Suppressor macrophage (primary cell): ENCODE data around the gene C2orf42.
"Not testable (repeated sequence)": the region's sequence is repeated elsewhere in the genome, so short reads cannot be mapped to it uniquely, and the experiment has no call there.

Source experiments
- DNase-seq, 4 experiments: peaks; one replicate each; pipeline ENCODE4 v3.0.0-alpha.2; 2020 to 2022

C2orf42 gene

DNA sequence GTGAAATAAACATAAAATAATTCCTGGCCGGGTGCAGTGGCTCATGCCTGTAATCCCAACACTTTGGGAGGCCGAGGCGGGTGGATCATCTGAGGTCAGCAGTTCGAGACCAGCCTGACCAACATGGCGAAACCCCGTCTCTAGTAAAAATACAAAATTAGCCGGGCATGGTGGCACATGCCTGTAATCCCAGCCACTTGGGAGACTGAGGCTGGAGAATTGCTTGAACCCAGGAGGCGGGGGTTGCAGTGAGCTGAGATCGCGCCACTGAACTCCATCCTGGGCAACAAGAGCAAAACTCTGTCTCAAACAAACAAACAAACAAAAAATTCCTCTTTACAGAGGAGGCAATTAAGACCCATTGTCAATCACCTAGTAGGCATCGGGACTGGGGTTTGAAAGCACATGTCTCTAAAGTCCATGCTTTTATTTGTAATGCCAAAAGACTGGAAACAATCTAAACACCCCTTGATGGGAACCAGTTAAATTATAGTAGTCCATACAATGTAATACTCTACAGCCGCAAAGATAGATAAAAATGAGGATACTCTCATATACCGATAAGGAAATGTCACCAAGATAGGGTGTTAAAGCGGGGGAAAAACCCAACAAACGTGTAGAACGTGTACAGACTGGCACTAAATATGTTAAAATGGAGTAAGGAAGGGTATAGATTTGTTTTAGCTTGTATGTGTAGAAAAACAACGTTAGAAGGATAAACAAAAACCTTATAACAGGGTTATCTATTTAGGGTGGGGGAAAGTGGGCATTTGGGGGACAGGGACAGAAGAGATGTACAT is 59.3 kb downstream of the C2orf42 start:
- not testable (repeated sequence) for DNase-seq

DNA sequence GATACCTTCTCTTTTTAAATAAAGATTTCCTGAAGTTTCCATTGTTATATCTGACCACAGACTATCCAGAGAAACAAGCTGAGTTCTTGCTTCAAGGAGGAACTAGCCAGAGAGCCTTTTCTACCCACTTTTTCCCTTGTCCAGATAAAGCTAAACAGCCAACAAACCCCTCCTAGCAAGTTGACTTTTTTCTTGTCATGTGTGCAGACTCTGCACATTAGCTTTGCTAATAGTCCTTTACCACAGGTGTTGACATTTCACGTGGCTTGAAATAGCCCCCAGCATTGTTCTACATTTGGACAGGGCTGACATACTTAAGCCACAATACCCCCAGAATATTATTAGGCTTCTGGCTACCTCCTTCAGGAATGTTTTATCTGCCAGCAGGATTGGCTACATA is 62.8 kb downstream of the C2orf42 start:
- DNase-seq, result peak in 3 of 4 experiments; percentile 60 to 72 (median 65)

DNA sequence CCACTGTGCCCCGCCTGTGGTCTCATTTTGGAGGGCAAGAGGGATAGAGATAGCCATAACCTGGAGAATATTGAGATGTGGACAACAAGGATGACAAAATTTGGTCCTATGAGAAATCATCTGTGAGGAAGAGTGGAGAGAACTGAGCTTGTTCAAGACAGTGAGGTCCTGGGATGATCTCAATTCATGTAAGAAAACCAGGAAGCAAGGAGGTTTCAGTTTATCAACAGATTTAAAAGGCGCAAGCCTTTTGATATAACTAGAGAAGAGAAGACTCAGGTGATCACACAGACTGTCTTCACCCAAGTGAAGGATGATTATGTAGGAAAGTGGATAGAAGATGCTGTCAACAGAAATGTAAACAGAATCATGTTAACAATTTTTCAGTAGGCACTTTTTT is 64.4 kb downstream of the C2orf42 start:
- peak in 2 of 4 experiments; percentile 61 to 67 for DNase-seq

DNA sequence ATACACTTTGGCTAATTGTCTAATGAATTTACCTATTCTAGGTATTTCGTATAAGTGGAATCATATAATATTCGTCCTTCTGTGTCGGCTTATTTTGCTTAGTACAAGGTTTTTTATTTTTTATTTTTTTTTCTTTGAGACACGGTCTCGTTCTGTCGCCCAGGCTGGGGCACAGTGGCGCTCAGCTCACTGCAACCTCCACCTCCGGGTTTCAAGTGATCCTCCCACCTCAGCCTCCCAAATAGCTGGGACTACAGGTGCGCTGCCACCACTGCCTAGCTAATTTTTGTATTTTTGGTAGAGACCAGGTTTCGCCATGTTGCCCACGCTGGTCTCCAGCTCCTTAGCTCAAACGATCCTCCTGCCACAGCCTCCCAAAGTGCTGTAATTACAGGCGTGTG is 65.3 kb downstream of the C2orf42 start:
- DNase-seq, result no peak

DNA sequence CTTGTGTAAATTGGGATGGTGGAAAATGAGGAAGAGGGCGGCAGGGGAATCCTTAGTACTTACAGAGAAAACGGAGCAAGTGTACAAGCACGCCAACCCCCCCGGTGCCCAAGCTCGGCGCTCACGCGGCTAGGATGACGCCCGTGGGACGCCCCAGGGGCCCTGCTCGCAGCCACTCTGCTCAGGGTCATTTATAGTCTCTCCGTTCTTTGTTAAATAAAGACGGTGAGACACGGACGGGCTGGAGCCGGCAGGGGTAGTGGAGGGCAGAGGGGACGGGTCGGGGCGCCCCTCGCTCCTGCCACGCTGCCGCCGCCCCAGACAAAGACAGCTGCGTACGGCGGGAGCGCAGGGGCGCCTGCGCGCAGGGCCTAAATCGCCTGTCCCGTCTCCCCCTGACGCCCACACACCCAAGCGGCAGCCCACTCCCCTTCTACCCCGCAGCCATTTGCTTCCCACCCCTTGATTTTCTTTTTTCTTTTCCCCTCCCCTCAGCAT is 65.8 kb downstream of the C2orf42 start:
- peak; percentile 95 to 96 (median 96) for DNase-seq

DNA sequence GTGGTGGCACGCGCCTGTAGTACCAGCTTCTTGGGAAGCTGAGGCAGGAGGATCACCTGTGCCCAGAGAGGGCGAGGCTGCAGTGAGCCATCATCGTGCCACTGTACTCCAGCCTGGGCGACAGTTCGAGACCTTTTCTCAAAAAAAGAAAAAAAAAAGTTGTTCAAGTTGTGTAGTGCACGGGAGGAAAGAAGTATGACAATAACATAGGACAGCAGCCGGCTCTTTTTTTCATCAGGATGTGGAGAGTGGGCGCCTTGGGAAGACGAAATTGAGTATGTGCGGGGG is 67.0 kb downstream of the C2orf42 start:
- DNase-seq, result no peak

DNA sequence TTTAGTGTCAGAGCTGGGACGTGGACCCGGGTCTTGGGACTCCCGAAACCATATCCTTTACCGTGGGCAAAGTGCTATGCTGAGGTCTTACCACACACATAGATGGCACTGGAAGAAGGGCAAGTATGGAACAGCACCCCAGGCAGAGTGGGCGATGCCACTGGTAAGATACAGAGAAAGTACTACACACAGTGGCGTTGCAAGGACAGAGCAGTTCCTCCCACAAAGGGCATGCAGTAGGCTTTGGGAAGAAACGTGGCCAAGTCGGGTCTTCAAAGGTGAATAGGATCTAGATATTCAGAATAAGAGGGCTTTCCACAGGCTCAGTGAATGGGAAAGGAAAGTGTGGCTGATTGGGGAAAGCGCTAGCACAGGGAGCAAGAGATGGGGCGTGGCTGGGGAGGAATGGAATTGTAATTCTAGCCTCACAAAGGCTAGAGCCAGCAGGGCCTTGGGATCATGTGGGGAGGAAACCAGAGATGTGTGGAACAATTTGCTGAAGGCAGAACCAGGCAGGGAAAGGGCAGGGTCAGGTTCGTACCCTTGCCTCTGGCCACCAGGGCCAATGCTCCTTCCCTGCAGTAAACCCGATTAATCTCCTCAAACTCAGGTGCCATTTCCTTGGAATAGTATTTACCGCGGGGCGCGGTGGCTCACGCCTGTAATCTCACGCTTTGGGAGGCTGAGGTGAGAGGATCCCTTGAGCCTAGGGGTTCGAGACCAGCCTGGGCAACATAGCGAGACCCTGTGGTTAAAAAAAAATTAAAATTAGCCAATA is 67.6 kb downstream of the C2orf42 start:
- DNase-seq, result peak in 3 of 4 experiments; percentile 55 to 74 (median 69)

DNA sequence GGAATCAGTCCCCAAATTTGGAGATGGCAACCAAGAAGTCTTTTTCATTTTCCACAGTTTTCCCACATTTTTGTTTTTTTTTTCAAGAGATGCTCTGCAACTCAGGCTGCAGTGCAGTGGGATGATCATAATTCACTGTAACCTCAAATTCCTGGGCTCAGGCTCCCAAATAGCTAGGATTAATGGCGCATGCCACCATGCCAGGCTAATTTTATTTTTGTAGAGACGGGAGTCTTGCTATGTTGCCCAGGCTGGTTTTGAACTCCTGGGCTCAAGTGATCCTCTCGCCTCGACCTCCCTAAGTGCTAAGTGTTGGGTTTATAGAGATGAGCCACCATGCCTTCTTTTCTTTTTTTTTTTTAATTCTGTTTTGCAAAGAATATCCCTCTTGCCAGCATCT is 68.3 kb downstream of the C2orf42 start:
- no peak for DNase-seq

DNA sequence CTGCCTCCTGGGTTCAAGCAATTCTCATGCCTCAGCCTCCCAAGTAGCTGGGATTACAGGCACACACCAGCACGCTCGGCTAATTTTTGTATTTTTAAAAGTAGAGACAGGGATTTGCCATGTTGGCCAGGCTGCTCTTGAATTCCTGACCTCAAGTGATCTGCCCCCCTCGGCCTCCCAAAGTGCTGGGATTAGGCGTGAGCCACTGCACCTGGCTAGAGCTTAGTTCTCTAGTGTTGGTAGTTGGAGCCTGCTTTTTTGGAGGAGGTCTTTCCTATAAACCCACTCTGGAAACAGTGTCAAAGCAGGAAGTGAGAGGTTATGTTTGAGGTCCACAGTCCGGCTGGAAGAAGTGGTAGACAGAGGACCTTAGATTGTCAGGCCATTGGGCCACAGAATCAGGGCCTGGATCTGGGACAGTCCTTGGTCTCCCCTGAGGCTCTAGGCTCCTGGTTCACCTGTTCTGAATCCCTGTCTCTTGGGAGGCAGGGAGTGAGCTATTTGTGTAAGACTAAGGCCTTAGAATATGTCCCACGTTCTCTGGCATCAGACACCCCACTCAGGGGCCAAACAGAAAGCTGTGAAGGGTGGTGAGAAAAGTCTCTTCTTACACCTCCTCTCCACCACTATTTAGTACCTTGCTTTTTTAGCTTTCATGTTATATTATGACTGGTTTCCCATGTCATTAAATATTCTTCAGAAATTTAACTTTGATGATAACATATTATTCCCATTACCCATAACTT is 69.0 kb downstream of the C2orf42 start:
- DNase-seq, result peak in 2 of 4 experiments; percentile 29 to 34

DNA sequence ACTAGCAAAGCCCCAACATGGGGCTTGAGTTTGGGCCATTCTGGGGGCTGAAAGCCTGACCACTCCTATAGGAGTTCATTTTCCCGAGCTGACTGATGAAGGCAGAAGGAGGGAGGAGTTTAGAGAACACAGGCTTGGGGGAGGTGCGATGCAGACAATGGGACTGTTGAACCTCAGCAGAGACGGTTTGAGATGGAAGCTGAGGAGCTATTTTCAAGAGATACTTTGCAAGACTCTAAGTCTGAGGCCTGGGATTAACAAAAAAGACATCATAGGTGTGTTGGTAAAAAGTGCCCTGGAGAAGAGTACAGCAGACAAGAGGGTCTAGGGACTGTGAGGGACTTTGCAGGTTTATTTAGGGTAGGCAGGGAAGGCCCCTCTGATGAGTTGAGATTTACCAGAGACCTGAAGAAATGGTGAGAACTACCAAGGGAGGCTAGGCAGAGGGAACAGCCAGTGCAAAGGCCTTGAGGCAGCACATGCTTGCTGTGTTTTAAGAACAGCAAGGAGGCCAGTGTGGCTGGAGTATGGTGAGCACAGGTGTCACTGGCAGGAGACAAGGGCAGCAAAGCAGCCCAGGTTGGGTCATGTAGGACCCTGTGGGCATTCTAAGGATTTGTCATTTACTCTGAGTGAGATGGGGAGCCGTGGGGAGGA is 71.9 kb downstream of the C2orf42 start:
- peak in 2 of 4 experiments; percentile 23 to 31 for DNase-seq

DNA sequence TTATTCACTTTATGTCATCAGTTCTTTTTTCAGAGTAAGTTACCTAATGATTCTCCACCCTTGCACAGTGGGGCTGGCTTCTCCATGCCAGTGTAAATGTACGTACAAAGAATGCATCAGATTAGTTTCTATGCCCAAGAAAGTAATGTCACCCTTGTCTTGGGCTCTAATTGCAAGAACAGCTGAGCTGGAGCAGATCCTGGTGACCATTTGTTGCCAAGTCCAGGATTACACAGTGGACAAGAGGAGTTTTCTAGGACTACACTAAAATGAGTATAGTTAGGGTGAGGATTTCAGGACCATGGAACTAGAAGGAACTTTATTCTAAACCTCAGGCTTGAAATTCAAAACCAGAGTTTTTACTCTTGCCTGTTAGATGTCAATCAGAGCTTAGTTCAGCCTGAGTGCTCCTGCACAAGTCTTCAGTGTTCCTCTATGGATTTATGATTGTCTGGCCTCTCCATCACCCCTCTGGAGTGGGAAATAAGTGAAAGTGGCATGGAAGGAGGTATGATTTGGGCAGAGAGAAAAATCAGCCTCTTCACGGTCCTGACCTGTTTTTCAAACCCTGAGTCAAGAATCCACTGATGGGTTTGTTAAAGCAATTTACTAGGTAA is 73.8 kb downstream of the C2orf42 start:
- DNase-seq, result no peak

DNA sequence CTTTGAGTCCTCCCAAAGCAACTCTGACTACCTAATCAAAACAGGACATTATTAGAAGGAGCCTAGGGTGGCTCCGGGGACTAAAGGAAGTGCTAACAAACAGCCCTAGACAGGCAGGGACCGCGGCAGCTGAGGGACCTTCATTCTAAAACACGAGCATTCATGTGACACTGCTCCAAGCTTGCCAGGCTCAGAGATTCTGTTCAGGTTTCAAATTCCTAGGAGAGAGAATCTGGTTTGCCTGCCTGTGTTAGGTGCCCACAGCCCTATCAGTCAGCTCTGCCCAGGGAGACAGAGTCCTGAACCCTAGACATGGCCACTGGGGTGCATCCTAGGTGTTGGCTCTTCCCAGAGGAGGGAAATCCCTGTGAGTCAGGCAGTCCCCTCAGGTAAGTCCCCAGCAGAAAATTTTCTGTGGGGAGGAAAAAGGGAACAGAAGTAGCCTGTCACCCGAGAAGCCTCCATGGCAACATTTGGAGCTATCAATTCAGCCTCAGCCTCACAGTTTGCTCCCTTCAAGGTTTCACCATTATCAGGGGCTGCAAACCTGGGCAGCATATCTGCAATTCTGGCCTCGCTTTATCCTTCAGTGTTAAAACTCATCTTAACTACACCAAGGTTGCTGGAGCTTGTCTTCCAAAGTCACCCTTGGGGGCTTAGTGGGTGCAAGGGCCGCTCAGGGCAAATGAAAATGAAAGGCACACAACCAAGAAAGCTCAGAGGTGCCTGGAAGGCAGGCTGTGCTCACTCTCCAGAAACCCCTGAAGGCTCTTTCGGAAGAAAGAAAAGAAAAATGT is 75.0 kb downstream of the C2orf42 start:
- peak in 3 of 4 experiments; percentile 60 to 73 (median 70) for DNase-seq

DNA sequence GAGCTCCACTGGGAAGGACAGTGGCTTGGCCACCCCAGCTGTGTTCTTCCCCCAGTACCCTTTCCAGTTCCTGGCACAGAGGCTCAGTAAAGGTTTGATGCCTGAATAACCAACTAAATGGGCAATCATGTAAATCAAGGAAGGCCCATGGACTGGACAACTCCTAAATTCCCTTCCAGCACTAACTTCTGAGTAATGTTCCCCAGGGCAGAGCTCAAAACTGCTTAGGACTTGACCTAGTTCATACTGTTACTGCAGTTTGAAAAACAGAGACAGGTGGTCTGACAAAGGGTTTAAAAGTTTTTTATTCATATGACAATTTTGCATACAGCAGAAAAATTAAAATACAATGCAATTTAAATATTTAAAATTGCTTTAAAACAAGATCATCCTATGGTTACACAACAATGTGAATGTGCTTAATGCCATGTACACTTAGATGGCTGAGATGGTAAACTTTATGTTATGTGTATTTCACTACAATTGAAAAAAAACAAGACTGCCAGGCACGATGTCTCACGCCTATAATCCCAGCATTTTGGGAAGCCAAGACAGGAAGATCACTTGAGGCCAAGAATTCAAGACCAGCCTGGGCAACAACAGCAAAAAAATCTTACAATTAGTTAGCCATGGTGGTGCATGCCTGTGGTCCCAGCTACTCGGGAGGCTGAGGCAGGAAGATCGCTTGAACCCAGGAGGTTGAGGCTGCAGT is 77.3 kb downstream of the C2orf42 start:
- no peak for DNase-seq

DNA sequence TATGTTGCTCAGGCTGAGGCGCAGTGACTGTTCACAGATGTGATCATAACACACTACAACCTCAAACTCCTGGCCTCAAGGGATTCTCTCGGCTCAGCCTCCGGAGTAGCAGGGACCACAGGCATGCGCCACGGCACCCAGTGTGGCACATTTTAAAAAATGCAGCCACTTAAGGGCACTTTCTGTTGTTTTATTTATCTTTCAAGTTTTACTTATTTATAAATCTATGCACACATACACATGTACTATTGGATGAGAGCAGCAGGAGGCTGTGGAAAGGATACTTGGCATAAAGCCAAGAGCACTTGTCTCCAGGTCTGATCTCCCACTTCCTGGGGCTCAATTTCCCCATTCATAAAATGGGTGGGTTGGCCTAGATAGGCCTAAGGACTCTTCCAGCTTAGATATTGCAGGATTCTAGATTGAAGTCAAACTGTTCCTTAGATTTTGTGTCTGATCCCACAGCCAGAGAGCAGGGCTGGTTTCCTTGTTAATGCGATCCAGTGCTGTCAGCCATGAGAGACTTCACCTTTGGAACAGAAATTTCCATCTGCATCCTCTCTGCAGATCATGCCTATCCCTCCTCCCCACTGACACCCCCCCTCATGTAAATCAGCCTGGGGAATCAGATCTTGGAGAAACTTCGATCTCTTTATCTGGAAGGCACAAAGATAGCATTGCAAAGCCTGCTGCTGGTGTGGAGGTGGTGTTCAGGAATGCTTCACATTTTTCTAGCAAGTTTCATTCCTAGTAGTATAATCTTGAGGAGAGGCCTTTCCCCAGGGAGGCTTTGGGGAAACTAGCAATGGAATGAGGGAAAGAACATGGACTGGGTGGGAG is 78.8 kb downstream of the C2orf42 start:
- DNase-seq, result no peak

DNA sequence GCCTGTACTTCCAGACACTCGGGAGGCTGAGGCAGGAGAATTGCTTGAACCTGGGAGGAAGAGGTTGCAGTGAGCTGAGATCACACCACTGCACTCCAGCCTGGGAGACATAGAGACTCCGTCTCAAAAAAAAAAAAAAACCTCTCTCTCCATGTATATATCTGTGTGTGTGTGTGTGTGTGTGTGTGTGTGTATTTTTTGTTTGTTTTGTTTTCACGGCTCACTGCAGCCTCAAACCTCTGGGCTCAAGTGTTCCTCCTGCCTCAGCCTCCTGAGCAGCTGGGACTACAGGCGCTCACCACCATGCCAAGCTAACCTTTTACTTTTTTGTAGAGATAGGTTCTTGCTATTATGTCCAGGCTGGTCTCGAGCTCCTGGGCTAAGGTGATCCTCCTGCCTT is 80.4 kb downstream of the C2orf42 start:
- DNase-seq, result not testable (repeated sequence)

DNA sequence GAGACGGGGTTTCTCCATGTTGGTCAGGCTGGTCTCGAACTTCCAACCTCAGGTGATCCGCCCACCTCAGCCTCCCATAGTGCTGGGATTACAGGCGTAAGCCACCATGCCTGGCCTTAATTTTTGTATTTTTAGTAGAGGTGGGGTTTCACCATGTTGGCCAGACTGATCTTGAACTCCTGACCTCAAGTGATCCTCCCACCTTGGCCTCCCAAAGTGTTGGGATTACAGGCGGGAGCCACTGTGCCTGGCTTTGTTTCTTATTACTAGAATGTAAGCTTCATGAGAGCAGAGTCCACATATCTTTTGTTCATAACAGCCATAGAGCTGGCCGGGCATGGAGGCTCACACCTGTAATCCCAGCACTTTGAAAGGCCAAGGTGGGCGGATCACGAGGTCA is 84.7 kb downstream of the C2orf42 start:
- not testable (repeated sequence) for DNase-seq

DNA sequence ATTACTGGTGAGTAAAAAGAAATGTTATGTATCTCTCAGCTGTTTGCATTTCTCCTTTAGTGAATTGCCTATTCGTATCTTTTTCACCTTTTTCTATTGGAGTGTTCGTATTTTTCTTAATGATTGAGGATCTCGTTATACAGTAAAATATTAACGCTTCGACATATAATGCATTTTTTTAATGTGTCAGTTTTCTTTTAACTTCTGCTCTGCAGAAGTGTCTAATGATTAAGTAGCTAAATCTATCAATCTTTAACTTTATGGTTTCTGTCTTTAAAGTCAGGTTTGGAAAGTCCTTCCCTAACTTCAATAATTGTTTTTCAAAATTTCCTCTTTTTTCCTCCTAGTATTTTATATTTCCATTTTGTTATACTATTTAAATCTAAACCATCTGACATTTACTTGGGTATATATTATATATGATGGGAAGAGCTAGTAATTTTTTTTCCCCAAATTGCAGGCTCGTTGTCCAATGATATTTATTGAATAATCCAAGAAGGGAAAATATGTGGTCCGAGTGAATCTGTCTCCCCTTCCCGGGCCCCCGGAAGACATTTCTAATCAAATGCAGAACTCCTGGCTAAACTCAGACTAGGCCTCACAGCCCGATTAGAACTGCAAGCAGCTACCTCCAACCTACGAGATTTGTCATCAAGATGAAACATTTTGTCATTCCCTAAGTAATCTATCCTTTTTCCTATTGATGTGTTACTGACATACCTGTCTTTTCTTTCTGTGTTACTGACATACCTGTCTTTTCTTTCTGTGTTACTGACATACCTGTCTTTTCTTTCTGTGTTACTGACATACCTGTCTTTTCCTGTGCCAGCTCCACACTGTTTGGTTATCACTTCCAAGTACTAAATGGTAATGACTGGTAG is 86.3 kb downstream of the C2orf42 start:
- DNase-seq, result peak; percentile 70 to 84 (median 80)

DNA sequence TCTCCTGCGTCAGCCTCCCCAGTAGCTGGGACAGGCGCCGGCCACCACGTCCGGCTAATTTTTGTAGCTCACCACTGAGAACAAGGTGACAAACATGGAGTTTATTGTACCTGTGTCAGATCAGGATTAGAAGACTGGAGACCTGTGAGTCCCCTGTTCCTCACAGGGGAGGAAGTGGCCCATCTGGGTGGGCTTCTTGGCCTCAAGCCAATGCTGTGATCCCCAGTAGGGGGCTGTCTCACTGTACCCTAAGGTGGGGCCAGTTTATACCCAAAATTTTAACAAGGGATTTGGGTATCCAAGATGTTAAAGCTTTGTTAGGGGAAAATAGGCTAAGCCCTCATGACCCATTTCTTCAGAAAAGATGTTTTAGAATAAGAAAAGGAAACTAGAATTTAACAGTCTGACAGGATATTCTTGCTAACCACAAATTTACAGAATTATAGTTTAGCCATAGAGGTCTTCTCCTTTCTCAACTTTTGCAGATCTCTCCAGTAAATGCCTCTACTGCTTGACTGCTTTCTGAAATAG is 87.2 kb downstream of the C2orf42 start:
- peak in 2 of 4 experiments; percentile 39 to 50 for DNase-seq
